NOMO-1 treated with DMSO at 0.1 percent for 48 hours (cell line): Measurements from ENCODE around the gene MAMSTR.
A peak's percentile ranks its signal among the peaks of the same experiment; 100 is the strongest.
"Not testable (repeated sequence)": the region's sequence is repeated elsewhere in the genome, so short reads cannot be mapped to it uniquely, and the experiment has no call there.

Experiments
- DNase-seq: peaks from one replicate; lab custom pipeline; 2025; ENCODE audit not compliant: unreplicated experiment; lab: John Stamatoyannopoulos, UW

MAMSTR gene

DNA sequence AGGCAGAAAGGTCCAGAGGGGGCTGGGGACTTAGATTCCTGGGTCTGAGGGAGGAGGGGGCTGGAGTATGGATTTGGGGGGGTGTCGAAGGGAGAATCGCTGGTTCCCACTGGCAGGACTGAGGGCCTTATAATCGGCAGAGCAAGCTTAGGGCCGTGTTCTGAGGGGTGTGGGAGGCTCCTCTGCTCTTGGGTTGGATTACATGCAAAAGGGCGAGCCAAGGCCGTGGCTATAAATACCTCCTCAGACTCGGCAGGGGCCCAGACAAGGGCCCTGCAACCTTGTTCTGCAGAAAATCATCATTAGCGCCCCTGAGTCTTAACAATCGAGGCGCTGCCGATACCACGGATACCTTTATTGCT is 707 bp upstream of the MAMSTR start:
- no peak for DNase-seq

DNA sequence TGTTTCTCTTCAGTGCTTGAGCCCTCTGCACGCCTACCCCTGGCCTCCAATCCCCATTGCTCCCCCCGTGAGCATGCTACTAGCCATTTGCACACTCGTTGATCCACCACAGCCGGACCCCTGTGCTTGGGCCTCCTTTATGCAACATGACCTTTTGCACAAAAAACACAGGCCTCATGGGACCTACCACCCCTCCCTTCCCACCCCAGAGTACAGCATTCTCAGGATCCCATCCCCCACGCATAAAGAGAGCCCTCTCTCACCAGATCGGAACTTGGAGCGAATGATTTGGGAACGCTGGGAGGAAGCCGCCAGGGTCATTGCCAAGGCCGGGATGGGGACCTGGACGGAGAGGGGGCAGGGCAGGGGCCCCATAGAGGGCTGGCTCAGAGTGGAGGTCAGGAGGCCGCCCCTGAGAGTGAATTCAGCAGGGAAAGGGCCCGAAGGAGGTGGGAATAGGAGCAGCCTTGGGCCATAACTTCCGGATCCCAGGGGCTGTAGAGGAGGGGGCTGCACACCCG is 754 bp downstream of the MAMSTR start:
- no peak for DNase-seq

DNA sequence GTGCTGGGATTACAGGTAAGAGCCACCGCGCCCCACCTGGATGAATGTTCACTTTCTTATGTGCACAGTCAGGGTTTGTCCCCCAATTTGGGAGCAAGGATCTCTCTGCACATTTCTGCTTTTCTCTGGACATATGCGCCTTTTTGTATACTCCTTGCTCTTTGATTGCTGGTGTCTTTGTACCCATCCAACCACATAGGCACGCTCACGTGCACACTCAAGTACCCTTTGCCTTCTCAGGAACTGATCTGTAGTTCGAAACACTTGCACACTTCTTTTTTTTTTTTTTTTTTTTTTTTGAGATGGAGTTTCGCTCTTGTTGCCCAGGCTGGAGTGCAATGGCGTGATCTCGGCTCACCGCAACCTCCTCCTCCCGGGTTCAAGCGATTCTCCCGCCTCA is 1.4 kb downstream of the MAMSTR start:
- not testable (repeated sequence) for DNase-seq

DNA sequence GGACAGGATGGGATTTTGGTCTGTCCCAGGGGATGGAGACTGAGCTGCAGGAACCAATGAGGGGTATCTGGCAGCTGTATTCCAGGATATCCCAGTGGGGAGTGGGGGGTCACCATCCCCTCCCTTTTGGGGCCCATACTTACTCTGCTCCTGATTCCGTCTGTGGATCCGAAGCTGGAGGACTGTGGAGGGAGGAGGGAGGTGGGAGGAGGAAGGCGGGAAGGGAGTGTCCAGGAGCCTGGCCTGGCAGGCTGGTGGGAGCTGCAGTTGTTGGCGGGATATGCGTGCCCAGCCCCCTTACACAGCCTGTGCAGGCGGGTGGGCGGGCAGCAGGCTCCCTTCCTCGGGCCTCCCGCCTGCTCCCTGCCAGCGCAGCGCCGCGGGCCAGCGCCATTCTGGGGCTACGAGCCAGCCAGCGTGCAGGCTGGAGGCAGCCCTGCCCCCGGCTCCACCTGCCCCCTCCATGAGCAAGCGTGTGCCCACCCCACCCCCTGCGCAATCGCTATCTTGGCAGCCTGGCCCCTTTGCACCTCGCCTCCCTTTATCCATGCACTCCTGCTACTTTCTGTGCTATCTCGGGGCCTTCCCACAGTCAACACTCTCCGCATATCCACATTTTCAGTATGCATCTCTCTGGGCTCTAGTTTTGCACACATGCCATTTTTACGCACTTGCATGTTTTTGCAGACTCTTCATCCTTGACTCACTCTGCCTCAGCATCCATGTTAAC is 2.8 kb downstream of the MAMSTR start:
- no peak for DNase-seq

DNA sequence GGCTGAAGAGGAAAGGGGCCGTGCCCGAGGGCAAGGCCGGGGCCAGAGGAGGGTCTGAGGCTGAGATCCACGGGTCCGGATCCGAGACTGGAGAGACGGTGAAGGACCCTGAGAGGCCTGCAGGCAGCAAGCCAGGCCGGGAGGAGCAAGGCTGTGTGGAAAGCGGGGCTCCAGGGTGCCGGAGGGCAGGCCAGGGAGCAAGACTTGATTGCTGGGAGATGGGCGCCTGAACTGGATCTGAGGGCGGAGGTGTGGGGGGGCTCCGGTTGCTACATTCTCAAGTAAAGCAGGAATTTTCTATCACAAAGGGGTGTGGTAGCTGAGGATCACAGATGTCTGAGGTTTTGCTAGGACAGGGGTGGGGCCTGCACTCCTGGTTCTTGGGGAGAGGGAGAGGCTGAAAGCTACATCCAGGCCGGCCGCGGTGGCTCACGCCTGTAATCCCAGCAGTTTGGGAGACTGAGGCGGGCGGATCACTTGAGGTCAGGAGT is 3.8 kb downstream of the MAMSTR start:
- DNase-seq: no peak

DNA sequence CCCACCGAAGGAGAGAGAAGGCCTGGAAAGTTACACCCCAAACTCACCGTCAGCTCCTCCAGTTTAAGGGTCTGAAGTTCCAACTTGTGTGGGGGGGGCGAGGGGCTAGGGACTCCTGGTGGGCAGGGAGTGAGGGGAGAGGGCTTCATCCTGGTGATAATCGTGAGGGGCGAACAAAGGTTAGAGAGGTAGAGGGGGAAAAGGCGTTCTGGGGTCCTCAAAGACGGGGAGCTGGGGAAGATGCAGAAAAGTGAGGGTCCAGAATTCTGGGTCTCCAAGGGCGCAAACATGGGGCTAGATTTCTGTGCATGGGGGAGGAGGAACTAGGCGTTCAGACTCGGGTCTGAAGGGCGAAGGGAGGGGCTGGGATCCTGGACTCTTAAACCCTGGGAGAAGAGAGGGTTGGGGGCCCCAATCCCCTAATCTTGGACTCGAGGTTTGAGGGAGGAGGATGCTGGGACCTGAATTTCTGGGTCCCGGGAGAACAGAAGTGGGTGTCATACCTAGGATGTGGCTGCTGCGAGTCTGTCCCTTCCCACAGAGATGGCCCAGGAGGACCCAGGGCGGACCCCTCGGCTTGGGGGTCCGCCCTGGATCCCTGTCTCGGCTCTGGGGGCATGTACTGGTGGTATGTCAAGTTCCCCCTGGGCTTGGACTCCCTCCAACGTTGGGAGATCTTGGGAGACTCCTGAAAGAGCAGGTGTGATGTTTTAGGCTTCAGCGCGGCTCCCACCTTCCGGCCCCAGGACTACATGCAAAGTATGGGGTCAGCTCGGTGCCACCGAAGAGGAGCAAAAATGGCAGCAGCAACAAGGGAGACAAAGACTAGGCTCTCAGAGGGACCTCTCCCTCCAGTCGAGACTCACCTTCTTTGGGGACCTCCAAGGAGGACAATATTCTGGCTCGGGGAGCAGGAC is 4.5 kb downstream of the MAMSTR start:
- DNase-seq: no peak

DNA sequence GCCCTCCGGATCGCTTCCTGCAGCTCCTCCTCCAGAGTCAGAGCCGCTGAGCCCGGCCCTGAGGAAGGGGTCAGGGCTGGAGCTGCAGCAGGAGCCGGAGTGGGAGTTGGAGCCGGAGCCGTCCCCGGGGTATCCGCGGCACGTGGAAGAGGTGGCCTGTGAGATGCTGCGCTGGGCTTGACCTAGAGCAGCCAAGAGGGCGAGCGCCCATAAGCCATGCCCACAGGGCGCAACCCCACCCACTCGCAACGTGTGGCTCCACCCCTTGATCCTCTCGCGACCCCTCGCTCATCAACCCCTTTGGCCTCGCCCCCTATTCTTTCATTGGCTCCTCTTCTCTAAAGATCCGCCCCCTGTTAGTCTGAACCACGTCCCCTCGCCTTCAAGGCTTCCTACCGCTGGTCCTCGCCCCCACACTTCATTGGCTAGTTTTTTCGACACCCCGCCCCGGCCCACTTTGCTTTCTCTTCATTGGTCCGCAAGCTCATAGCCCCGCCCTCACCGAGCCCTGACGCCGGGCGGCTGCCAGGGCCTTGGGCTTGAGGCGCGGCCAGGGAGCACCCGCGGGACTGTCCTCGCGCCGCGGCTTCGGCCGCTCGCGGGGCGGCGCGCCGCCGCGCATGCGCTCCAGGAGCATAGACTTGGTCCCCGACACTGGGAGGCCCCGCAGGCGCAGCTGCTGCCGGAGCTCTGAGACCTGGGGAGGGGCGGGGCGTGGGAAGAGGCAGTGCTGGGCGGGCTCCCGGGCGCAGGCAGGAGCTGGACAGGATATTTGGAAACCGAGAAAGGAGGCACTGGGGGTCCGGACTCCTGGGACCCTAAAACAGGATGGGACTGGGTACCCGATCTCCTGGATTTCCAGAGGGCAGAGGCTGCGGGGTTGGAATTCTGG is 5.4 kb downstream of the MAMSTR start:
- DNase-seq: peak; percentile 100

DNA sequence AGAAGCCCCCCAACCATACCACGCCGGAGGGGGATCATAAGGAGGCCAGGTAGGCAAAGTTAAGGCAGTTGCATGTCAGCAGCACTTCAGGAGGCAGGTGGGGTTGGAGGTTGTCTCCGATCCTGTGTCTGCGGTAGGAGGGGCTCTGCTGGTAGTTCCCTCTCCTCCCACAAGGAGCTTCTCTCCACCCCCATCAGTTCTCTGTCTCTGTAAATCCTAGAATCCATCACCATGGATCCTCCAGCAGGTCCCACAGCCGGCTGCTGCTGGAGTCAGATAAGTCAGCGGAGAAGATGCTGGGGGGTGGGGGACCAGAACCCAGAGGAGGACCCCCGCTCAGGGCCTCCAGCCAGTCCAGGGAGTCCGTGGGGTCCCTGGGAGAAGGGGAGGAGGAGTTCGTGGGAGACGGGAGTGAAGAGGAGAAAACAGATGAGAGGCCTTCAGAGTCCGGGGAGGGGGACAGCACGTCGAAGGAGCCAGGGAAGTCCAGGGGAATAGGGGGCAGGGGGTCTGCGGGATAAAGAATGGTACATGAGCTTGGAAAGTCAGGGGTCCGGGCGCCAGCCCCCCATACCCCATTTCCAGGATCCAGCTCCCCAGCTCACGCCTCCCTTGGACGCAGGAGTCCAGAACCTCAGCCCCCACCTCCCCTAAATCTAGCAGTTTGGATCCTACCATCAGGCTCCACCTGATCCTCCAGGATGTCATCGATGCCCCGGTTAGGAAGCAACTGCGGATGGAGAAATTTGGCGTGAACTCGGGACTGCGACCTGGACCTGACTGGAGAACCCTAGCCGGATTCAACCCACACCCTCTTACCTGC is 6.3 kb downstream of the MAMSTR start:
- peak; percentile 3 for DNase-seq

DNA sequence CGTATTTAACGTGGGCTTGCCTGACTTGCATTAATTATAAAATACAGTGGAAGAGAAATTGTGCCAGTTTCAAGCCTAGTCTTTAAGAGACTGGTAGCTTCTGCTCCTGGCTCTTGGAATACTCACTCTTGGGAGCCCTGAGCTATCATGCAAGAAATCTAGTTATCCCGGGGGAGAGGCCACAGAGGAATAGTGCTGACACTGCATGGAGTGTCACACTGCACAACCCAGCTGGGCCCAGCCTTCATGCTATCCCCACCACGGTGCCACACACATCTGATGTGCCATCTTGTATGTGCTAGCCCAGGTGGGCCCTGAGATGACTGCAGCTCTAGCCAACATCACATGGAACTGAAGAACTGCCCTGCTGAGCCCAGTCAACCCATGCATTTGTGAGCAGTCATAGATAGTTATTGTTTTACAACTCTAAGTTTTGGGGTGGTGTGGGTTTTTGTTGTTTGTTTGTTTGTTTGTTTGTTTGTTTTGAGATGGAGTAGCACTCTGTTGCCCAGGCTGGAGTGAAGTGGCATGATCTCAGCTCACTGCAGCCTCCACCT is 8.3 kb downstream of the MAMSTR start:
- DNase-seq: no peak

DNA sequence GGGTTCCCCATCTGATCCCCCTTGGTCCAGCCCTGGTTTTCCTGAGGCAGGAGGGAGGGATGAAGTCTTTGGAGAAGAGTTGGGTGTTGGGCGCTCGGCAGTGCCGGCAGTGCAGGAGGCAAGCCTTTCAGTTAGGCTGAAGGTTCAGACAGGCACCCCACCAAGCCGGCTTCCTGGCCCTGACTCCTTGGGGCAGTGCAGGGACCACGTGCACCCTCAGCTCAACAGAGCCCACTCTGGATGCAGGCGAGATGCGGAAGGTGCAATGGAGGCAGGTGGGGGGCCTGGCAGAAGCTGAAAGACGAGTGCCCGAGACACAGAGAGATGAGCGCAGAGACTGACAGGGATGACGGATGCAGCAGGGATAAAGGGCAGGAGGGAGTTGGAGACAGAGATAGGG is 11.1 kb downstream of the MAMSTR start:
- no peak for DNase-seq

DNA sequence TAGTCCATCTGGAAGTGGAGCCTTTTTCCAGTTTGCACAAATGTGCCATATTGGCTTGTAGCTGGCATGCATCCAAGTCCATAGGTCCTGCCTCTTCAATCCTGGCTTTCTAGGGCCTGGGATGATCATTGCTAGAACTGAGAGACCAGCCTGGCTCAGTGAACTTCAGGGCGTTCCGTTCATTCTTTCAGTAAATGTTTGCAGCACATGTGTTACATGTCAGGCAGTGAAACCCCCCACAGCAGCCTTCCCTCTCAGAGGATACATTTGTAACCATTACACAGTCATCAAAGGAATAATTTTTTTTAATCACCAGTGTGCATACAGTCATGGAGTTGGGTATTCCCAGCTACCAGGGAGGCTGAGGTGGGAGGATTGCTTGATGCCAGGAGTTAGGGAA is 14.1 kb downstream of the MAMSTR start:
- DNase-seq: no peak

DNA sequence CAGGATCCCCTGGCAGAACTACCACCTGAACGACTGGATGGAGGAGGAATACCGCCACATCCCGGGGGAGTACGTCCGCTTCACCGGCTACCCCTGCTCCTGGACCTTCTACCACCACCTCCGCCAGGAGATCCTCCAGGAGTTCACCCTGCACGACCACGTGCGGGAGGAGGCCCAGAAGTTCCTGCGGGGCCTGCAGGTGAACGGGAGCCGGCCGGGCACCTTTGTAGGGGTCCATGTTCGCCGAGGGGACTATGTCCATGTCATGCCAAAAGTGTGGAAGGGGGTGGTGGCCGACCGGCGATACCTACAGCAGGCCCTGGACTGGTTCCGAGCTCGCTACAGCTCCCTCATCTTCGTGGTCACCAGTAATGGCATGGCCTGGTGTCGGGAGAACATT is 16.2 kb downstream of the MAMSTR start:
- DNase-seq: no peak

DNA sequence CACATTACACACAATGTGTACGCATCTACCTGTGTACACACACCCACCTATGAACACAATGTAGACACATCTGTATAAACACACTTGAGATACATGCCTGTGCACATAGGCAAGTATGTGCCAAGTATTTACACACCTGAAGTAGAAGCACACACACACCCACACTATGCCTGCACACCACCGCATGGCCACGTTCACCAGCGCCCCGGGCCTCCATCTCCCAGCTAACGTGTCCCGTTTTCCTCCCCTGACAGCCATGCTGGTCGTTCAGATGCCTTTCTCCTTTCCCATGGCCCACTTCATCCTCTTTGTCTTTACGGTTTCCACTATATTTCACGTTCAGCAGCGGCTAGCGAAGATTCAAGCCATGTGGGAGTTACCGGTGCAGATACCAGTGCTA is 16.8 kb downstream of the MAMSTR start:
- no peak for DNase-seq

DNA sequence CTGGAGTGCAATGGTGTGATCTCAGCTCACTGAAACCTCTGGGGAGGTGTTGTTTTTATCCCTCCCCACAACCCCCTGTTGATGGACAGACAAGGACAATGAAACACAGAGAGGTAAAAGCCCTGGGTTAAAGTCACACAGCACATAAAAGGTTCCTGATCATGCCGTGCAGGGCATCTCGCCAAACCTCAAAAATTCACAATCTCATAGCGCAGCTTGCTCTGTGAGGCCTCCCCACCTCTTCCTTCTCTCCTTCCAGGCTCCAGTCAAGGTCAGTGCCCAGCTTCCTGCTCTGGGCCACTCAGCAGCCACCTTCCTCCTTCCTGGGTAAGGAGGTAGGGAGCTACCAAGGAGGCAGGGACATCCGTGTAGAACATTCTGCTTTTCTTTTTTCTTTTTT is 21.5 kb downstream of the MAMSTR start:
- DNase-seq: no peak

DNA sequence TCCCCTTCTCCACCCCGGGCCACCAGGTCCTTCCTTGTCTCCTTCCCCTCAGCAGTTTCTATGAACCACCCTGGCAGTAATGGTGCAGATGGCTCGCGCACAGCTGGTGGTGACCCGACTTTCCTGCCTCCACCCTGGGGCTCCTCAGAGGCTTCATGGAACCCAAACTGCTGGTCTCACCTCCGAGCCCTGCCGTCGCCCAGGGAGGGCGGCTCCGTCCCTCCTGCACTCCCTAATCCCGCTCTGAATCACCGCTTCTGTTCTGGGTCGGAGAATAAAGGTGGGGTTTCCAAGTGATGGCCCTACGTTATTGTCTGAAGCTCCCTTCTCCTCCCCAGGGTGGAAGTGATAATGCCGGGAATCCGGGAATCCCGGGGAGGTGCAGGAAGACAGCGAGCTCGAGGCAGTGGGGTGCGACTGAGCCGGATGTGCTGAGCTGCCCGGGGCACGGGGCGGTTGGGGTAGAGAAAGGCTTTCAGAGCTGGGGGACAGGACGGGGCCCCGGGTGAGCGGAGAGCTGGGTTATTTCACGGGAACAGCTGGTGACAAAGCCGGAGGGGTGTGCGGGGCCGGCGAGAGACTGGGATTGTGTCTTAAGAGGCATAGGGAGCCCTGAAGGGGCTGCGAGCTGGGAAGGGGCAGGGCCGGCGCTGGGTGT is 23.0 kb downstream of the MAMSTR start:
- DNase-seq: no peak

DNA sequence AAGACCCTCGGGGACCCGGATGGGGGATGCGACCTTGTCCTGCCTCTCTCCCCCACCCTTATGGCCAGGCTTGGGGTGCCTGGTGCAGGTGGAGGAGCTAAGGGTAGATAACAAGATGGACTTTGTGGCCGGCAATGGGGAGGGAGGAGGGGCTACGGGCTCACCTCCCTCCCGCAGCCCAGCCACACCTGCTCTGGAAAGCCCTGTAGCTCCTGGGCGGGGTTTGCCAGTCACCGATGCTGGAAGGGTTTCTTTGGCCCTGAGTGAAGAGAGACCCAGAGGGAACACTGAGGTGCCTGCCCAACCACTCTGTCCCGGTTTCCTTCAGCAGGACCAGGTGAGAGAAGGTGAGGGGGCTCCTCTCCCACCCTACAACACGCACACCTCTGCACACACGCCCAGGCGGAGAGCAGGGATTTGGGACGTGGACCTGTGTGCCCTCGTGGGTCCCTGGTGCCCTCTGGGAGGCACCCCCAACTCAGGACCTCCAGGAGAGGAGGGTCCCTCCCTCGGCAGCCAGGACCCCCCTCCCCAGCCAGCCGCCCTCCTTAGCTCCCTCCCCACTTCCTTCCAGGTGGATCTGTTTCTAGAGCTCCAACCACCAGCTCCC is 23.7 kb downstream of the MAMSTR start, which contains the start of gene FUT2:
FUT2 (plus strand) TSS at position 229 of the 610 bp plus-strand sequence. CDS start 6,986 bp downstream, outside the sequence.
- no peak for DNase-seq

DNA sequence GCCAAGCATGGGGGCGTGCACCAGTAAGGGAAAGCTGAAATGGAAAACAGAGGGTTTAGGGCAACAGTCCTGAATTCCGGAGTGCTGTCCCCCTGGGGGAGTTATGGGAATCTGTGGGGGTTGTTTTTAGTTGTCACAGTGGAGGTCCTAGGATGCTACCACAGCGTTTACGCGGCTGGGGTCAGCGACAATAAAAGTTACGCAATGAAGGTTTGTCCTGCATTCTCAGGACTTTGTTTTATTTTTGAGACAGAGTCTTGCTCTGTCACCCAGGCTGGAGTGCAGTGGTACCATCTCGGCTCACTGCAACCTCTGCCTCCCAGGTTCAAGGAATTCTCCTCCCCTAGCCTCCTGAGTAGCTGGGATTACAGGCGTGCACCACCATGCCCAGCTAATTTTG is 25.9 kb downstream of the MAMSTR start:
- not testable (repeated sequence) for DNase-seq

DNA sequence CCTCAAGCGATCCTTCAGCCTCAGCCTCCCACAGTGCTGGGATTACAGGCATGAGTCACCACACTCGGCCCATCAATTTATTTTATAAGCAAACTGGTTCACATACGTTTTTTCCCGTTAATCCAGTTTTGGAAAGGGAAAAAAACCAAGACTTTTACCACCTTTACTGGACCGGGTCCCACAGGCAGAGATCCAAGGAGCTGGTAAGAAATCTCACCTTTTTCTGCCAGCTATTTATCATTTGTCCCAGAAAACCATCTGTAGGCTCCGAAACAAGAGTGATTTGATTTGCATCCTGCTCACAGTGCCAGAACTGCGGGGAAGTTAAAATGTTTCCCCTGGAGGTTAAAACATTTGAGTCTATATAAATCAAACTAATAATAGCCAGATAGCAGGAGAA is 30.1 kb downstream of the MAMSTR start:
- DNase-seq: no peak

DNA sequence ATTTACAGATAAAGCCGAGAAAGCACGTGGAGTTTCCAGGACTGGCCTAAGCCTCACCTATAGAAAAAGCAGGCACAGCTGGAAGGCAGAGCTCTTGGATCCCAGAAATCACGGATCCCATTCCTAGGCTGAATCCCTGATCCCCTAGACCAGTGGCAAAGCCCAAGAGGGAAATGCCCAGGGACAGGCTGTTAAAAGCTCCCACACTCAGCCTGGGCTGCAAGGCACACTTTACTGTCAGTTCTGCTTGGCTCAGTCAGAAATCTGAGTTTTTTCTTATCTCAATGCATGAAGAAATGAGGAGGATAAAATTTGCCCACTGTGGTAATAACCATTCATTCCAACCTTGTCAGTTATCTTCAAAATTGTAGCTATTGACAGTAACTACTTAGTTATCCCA is 31.7 kb downstream of the MAMSTR start:
- no peak for DNase-seq
